K562 (cell line): ENCODE measurements around the gene UCHL5. TPM values are rescaled to one million over a fixed set of nuclear protein-coding genes. Genes with fewer than 3 reads are reported as not detected.
A peak's percentile ranks its signal among the peaks of the same experiment; 100 is the strongest.

ENCODE experiments used
- BMI1 ChIP-seq: fragments of 150-350 bp; IDR thresholded peaks from 2 replicates; pipeline ENCODE4 v1.6.1; 2014; ENCODE audit warnings: low read length
- CLOCK ChIP-seq: fragments of 250-450 bp; sonication (Bioruptor Pico); IDR thresholded peaks from 2 replicates; pipeline ENCODE4 v1.4.0; 2020; ENCODE audit warnings: mild to moderate bottlenecking, moderate library complexity, borderline replicate concordance
- GABPB2 ChIP-seq: fragments of 250-450 bp; sonication (Bioruptor Pico); conservative IDR thresholded peaks from 2 replicates; pipeline ENCODE4 v1.5.1; 2021; ENCODE audit warnings: mild to moderate bottlenecking
- HMG20B ChIP-seq: fragments of 250-450 bp; sonication (Bioruptor Pico); IDR thresholded peaks from 2 replicates; pipeline ENCODE4 v1.5.0; 2021; ENCODE audit warnings: mild to moderate bottlenecking
- HMGXB4 ChIP-seq: sonication (generic); formaldehyde crosslinking; IDR thresholded peaks from 2 replicates; pipeline ENCODE4 v1.8.1; 2023; ENCODE audit warnings: mild to moderate bottlenecking, missing genetic modification reagents
- HOXB6 ChIP-seq: fragments of 250-450 bp; sonication (Bioruptor Pico); IDR thresholded peaks from 2 replicates; pipeline ENCODE4 v1.5.1; 2022; ENCODE audit warnings: mild to moderate bottlenecking, borderline replicate concordance
- ILK ChIP-seq: fragments of 450-650 bp; IDR thresholded peaks from 2 replicates; pipeline ENCODE4 v1.6.1; 2016; ENCODE audit warnings: missing genetic modification characterization, low read depth, mild to moderate bottlenecking, missing compliant biosample characterization, moderate library complexity, borderline replicate concordance
- IRF2 ChIP-seq: sonication (generic); formaldehyde crosslinking; IDR thresholded peaks from 2 replicates; pipeline ENCODE4 v1.8.1; 2022; ENCODE audit warnings: mild to moderate bottlenecking, missing genetic modification reagents
- PCBP2 ChIP-seq: fragments of 200-400 bp; formaldehyde crosslinking; IDR thresholded peaks from 2 replicates; pipeline ENCODE4 v1.6.1; 2018; ENCODE audit warnings: low read length, low read depth, mild to moderate bottlenecking, moderate library complexity; ENCODE audit not compliant: poor library complexity, severe bottlenecking
- RNF2 ChIP-seq: sonication (generic); IDR thresholded peaks from 2 replicates; pipeline ENCODE4 v1.6.1; 2016
- SNAPC5 ChIP-seq: fragments of 250-450 bp; sonication (Bioruptor Pico); IDR thresholded peaks from 2 replicates; pipeline ENCODE4 v1.8.0; 2021; ENCODE audit warnings: moderate library complexity, mild to moderate bottlenecking, inconsistent platforms
- SRSF7 ChIP-seq: fragments of 200-400 bp; formaldehyde crosslinking; optimal IDR thresholded peaks from 2 replicates; pipeline ENCODE3; 2017; ENCODE audit warnings: mild to moderate bottlenecking, low read depth, low read length
- STAG1 ChIP-seq: sonication (generic); formaldehyde crosslinking; IDR thresholded peaks from 2 replicates; pipeline ENCODE4 v1.5.0; 2020; ENCODE audit warnings: missing genetic modification reagents, borderline replicate concordance
- TRIM24 ChIP-seq, 2 experiments: fragments of 450-650 bp; IDR thresholded peaks; 2 replicates each; pipeline ENCODE4 v1.6.1; 2016
- U2AF1 ChIP-seq: fragments of 200-400 bp; formaldehyde crosslinking; optimal IDR thresholded peaks from 2 replicates; pipeline ENCODE3; 2017; ENCODE audit warnings: mild to moderate bottlenecking, low read depth, low read length, moderate library complexity
- ZC3H11A ChIP-seq: IDR thresholded peaks from 2 replicates; pipeline ENCODE4 v1.6.1; 2012; ENCODE audit warnings: low read depth, low read length, improper control_type of control experiment
- ZNF140 ChIP-seq: fragments of 250-450 bp; sonication (Bioruptor Pico); IDR thresholded peaks from 2 replicates; pipeline ENCODE4 v1.8.0; 2021; ENCODE audit warnings: moderate library complexity, mild to moderate bottlenecking, inconsistent platforms
- ZNF212 ChIP-seq: fragments of 450-650 bp; formaldehyde crosslinking; IDR thresholded peaks from 2 replicates; pipeline ENCODE4 v1.4.0; 2020; ENCODE audit warnings: mild to moderate bottlenecking
- ZNF217 ChIP-seq: sonication (generic); formaldehyde crosslinking; IDR thresholded peaks from 2 replicates; pipeline ENCODE4 v1.8.0; 2022; ENCODE audit warnings: mild to moderate bottlenecking, missing genetic modification reagents
- ZNF280A ChIP-seq: fragments of 450-650 bp; IDR thresholded peaks from 2 replicates; pipeline ENCODE4 v1.6.1; 2018; ENCODE audit warnings: mild to moderate bottlenecking, low read depth; ENCODE audit not compliant: partially characterized antibody
- ZNF57 ChIP-seq: fragments of 450-650 bp; formaldehyde crosslinking; IDR thresholded peaks from 2 replicates; pipeline ENCODE4 v1.4.0; 2020; ENCODE audit warnings: mild to moderate bottlenecking, moderate library complexity
- ZNF639 ChIP-seq, 2 experiments: fragments of 200-800 bp in 1 of 2; sonication (Bioruptor generic) in 1 of 2; sonication (generic) in 1 of 2; formaldehyde crosslinking in 1 of 2; IDR thresholded peaks in 1 of 2; conservative IDR thresholded peaks in 1 of 2; 2 replicates each; pipeline versions ENCODE4 v1.5.0 to v1.6.1; 2016 to 2020; ENCODE audit warnings: missing compliant biosample characterization in 1 of 2, missing genetic modification characterization in 1 of 2, missing genetic modification reagents in 1 of 2
- ZNF695 ChIP-seq: fragments of 450-650 bp; formaldehyde crosslinking; IDR thresholded peaks from 2 replicates; pipeline ENCODE4 v1.4.0; 2020; ENCODE audit warnings: mild to moderate bottlenecking, moderate library complexity
- polyA plus RNA-seq, 8 experiments: library from polyadenylated mRNA; depleted of rRNA in 4 of 8; stranded (reverse) in 5 of 8; unstranded in 3 of 8; fragments of >200 nt; fragmentation: Nextera tagmentation in 2 of 8; fragmentation: Illumina TruSeq in 1 of 8; extraction: Ambion mirVana in 2 of 8; extraction: Trizol in 1 of 8; gene quantifications; 2 replicates each; pipeline versions ENCODE4 v1.2.1 to v1.2.3, GENCODE V29; 2011 to 2014; ENCODE audit warnings: inconsistent platforms in 1 of 8, missing spikeins in 1 of 8
- total RNA-seq, 7 experiments: library from RNA; depleted of rRNA in 6 of 7; stranded (reverse); fragments of >200 nt in 6 of 7; fragmentation: Illumina TruSeq in 2 of 7; extraction: Trizol in 2 of 7; gene quantifications; 2 replicates each; pipeline versions ENCODE4 v1.2.1 to v1.2.3, GENCODE V29; 2011 to 2021; ENCODE audit warnings: low replicate concordance in 1 of 7

The UCHL5 gene
- total and polyA plus RNA-seq, 9 of the 15 experiments (the other 6 are each of a cell fraction or from before 2014, with no cell fraction given), result 61.0 to 206 (median 122) TPM

- TF ChIP-seq SNAPC5 (CRISPR knock-in tag), result no peak
- no peak for TF ChIP-seq U2AF1
- no peak for TF ChIP-seq ZNF217
- no peak for TF ChIP-seq ZNF57 (CRISPR knock-in tag)
- TF ChIP-seq GABPB2 (CRISPR knock-in tag), result no peak
- TF ChIP-seq IRF2, result no peak
- TF ChIP-seq BMI1, result no peak
- no peak for TF ChIP-seq ZC3H11A
- 0 out of 4 replicates have a peak, but pooled peaks of 1 of the 2 experiments have one; percentile 23 for TF ChIP-seq ZNF639 (CRISPR knock-in tag; conservative IDR thresholded peaks at IDR 0.05 in 1 of 2, IDR thresholded peaks at IDR 0.05 in 1 of 2)
- no peak for TF ChIP-seq ZNF140
- no peak for TF ChIP-seq SRSF7
- TF ChIP-seq HOXB6 (CRISPR knock-in tag), result no peak
- TF ChIP-seq TRIM24 (IDR thresholded peaks at IDR 0.05), result peak; percentile 37 to 43; a peak in 2 of 4 replicates
- no peak for TF ChIP-seq ZNF212 (CRISPR knock-in tag)
- TF ChIP-seq CLOCK (CRISPR knock-in tag), result no peak
- no peak for TF ChIP-seq ZNF280A
- TF ChIP-seq HMG20B (CRISPR knock-in tag), result no peak
- TF ChIP-seq PCBP2, result no peak
- TF ChIP-seq ILK, result no peak
- no peak for TF ChIP-seq STAG1 (CRISPR knock-in tag)
- no peak for TF ChIP-seq RNF2
- TF ChIP-seq HMGXB4 (CRISPR knock-in tag), result no peak
- no peak for TF ChIP-seq ZNF695
These were observed 8.9 kb upstream of the UCHL5 start (continued) for GRCh38 chr1:193068013-193068412.
